Mammary epithelial cell (primary cell): ENCODE measurements around the gene SLC26A1.

Source experiments
- EZH2 ChIP-seq: IDR thresholded peaks from 2 replicates; pipeline ENCODE4 v1.6.1; 2012; ENCODE audit warnings: low read length, inconsistent platforms, borderline replicate concordance
- TF ChIP-seq, protein P1 (sequence below), 2 donors: IDR thresholded peaks in 1 of 2; conservative IDR thresholded peaks in 1 of 2; 2 replicates each; pipeline ENCODE4 v1.5.1; 2011 to 2012; ENCODE audit warnings: inconsistent platforms in 2 of 2, low read length in 2 of 2, mild to moderate bottlenecking in 2 of 2, control low read depth in 1 of 2, low read depth in 1 of 2; ENCODE audit not compliant: insufficient read depth in 1 of 2; ENCODE audit errors: extremely low read depth in 1 of 2

- TF ChIP-seq, protein P1, sequence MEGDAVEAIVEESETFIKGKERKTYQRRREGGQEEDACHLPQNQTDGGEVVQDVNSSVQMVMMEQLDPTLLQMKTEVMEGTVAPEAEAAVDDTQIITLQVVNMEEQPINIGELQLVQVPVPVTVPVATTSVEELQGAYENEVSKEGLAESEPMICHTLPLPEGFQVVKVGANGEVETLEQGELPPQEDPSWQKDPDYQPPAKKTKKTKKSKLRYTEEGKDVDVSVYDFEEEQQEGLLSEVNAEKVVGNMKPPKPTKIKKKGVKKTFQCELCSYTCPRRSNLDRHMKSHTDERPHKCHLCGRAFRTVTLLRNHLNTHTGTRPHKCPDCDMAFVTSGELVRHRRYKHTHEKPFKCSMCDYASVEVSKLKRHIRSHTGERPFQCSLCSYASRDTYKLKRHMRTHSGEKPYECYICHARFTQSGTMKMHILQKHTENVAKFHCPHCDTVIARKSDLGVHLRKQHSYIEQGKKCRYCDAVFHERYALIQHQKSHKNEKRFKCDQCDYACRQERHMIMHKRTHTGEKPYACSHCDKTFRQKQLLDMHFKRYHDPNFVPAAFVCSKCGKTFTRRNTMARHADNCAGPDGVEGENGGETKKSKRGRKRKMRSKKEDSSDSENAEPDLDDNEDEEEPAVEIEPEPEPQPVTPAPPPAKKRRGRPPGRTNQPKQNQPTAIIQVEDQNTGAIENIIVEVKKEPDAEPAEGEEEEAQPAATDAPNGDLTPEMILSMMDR (conservative IDR thresholded peaks at IDR 0.05 in 1 of 2, IDR thresholded peaks at IDR 0.05 in 1 of 2; ENCODE audit: extremely low read depth in 1 of 2, insufficient read depth in 1 of 2, low read depth in 1 of 2, low read length in 2 of 2) = no peak
- TF ChIP-seq EZH2 = no peak
These were observed 4.2 kb downstream of the SLC26A1 start for GRCh38 chr4:988726-989721.
